ENCODE data around the gene TMEM219.

DNA sequence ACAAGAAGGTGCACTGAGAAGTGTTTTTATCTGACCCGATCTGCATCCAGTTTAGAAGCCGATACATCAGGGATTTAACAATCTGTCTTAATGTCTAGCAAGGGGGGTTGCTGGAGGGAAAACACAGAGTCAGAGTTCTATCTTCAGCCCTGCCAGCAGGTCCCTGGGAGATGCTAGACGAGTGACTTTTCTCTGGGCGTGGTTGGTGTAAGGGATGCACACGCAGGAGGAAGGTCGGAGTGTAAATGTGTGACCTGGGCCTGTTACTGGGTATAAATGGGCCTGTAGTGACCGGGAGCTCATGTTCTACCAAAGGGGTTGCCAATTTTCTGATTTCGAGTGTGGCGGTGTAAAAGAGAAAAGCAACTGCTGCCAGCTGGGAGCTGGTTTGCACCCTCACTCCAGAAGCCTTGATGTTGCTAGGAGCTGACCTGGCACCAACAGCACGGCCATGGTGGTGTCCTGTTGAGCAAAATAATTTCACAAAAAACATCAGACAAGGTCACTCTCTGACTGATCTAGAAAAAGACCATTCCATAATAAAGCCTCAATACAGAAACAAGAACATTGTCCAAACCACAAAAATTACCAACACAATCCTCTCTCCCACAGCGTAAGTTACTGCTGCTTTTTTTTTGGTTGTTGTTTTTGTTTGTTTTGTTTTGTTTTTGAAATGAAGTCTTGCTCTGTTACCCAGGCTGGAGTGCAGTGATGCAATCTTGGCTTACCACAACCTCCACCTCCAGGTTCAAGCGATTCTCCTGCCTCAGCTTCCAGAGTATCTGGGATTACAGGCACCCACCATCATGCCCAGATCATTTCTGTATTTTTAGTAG is 34.6 kb upstream of the TMEM219 start:
- no peak for TF ChIP-seq CTCF (IDR thresholded peaks at IDR 0.05)
- TF ChIP-seq SOX15 (CRISPR knock-in tag; IDR thresholded peaks at IDR 0.05) = no peak
- no peak for TF ChIP-seq ETV6 (CRISPR knock-in tag; IDR thresholded peaks at IDR 0.05)
- TF ChIP-seq ESRRA (CRISPR knock-in tag; IDR thresholded peaks at IDR 0.05; ENCODE audit: borderline replicate concordance) = no peak
- TF ChIP-seq ATF3 (CRISPR knock-in tag; conservative IDR thresholded peaks at IDR 0.05) = no peak
- no peak for TF ChIP-seq ATF2 (CRISPR knock-in tag; IDR thresholded peaks at IDR 0.05; ENCODE audit: borderline replicate concordance, low read depth)
- no peak for TF ChIP-seq ELF4 (CRISPR knock-in tag; IDR thresholded peaks at IDR 0.05; ENCODE audit: low read depth)
- no peak for TF ChIP-seq CBFB (CRISPR knock-in tag; IDR thresholded peaks at IDR 0.05; ENCODE audit: low read depth)
- TF ChIP-seq NFYB (CRISPR knock-in tag; conservative IDR thresholded peaks at IDR 0.05; ENCODE audit: low read depth) = no peak
